HepG2 (cell line): ENCODE results near the gene CNGA3. TPM values are rescaled to one million over a fixed set of nuclear protein-coding genes. Genes with fewer than 3 reads are reported as not detected.

ENCODE experiments used
- ATAC-seq: fragments of 200-7000 bp; cut with Tn5 transposase; 3 replicates; pipeline ENCODE4 v1.9.1; 2020; ENCODE audit warnings: mild to moderate bottlenecking, moderate library complexity
- BruUV-seq: library from RNA; stranded (reverse); fragments of 400-500 nt; replicated peaks from 2 replicates; lab custom pipeline; 2021; lab: Mats Ljungman, UMichigan
- CTCF ChIA-PET: fragments of 300-600 bp; formaldehyde crosslinking; extraction: SDS; loops from one replicate; lab custom pipeline; 2021; ENCODE audit warnings: low total read pairs, inconsistent platforms, low intra/inter-chr PET ratio; lab: Yijun Ruan, JAX
- POLR2A ChIA-PET: fragments of 350-600 bp; sonication (Branson Sonifier 250); formaldehyde crosslinking; loops from one replicate; lab custom pipeline; 2020; ENCODE audit warnings: antibody characterized with exemption, inconsistent platforms; lab: Yijun Ruan, JAX
- DNase-seq: peaks from one replicate; pipeline ENCODE4 v3.0.0-alpha.2; 2015; ENCODE audit warnings: low spot score
- FAIRE-seq: peaks from 3 replicates; lab custom pipeline; 2011; peaks lifted over from hg19 to GRCh38; lab: Jason Lieb, UNC
- H2AFZ ChIP-seq: one replicate; pipeline ENCODE4 v1.6.1; 2011; ENCODE audit warnings: low read length, inconsistent platforms
- H3K27ac ChIP-seq: fragments of 300-600 bp; 3 replicates; pipeline ENCODE4 v1.8.0; 2011; ENCODE audit warnings: mixed run types, mild to moderate bottlenecking, mixed read lengths, low read length, inconsistent platforms; ENCODE audit not compliant: insufficient read depth; ENCODE audit errors: extremely low read length
- H3K27me3 ChIP-seq, 2 experiments: fragments of 200-600 bp in 1 of 2; 2 replicates in 1 of 2; 3 replicates in 1 of 2; pipeline versions ENCODE4 v1.6.0 to v1.8.0; 2011; ENCODE audit warnings: low read length in 2 of 2, mild to moderate bottlenecking in 2 of 2, moderate library complexity in 2 of 2, inconsistent platforms in 1 of 2; ENCODE audit not compliant: insufficient read depth in 2 of 2, control insufficient read depth in 1 of 2
- H3K36me3 ChIP-seq, 2 experiments: fragments of 200-600 bp in 1 of 2; replicated peaks in 1 of 2; 2 replicates in 1 of 2; 3 replicates in 1 of 2; pipeline versions ENCODE4 v1.5.1 to v1.8.0; 2011; ENCODE audit warnings: low read length in 2 of 2, inconsistent platforms in 1 of 2; ENCODE audit not compliant: insufficient read depth in 2 of 2, control insufficient read depth in 1 of 2
- H3K4me1 ChIP-seq: 2 replicates; pipeline ENCODE4 v1.5.1; 2012; ENCODE audit warnings: low read length, inconsistent platforms; ENCODE audit not compliant: insufficient read depth
- H3K4me2 ChIP-seq: 2 replicates; pipeline ENCODE4 v1.6.0; 2011; ENCODE audit warnings: low read depth, low read length, inconsistent platforms
- H3K4me3 ChIP-seq, 3 experiments: fragments of 200-600 bp in 1 of 3; sonication (generic), shearing (Covaris generic) in 1 of 3; replicated peaks in 1 of 3; 2 replicates each; pipeline ENCODE4 v1.5.1; 2011 to 2016; ENCODE audit warnings: low read length in 3 of 3, inconsistent platforms in 2 of 3, low read depth in 2 of 3, mild to moderate bottlenecking in 2 of 3, control low read depth in 1 of 3, mixed read lengths in 1 of 3; ENCODE audit not compliant: insufficient read depth in 1 of 3
- H3K79me2 ChIP-seq: one replicate; pipeline ENCODE4 v1.6.1; 2011; ENCODE audit warnings: low read length, inconsistent platforms; ENCODE audit not compliant: insufficient read depth
- H3K9ac ChIP-seq: 2 replicates; pipeline ENCODE4 v1.6.0; 2011; ENCODE audit warnings: mild to moderate bottlenecking, low read depth, low read length, inconsistent platforms; ENCODE audit not compliant: insufficient read depth
- H3K9me3 ChIP-seq: 2 replicates; pipeline ENCODE4 v1.5.1; 2012; ENCODE audit warnings: mild to moderate bottlenecking, low read length
- H4K20me1 ChIP-seq: 2 replicates; pipeline ENCODE4 v1.6.0; 2011; ENCODE audit warnings: inconsistent platforms, mild to moderate bottlenecking, low read length, moderate library complexity; ENCODE audit not compliant: insufficient read depth
- HOXA9 ChIP-seq: sonication (generic); formaldehyde crosslinking; IDR thresholded peaks from 2 replicates; pipeline ENCODE4 v1.8.1; 2022; ENCODE audit warnings: missing genetic modification reagents, mild to moderate bottlenecking, moderate library complexity, borderline replicate concordance
- JDP2 ChIP-seq: sonication (generic); formaldehyde crosslinking; IDR thresholded peaks from 2 replicates; pipeline ENCODE4 v1.8.1; 2022; ENCODE audit warnings: missing genetic modification reagents, borderline replicate concordance
- MED13 ChIP-seq: sonication (generic); formaldehyde crosslinking; IDR thresholded peaks from 2 replicates; pipeline ENCODE4 v1.5.0; 2020; ENCODE audit warnings: missing genetic modification reagents
- RBM39 ChIP-seq: fragments of 200-400 bp; formaldehyde crosslinking; IDR thresholded peaks from one replicate; pipeline ENCODE4 v1.6.1; 2018; ENCODE audit warnings: antibody characterized with exemption, mild to moderate bottlenecking, low read depth, low read length; ENCODE audit not compliant: poor library complexity, severe bottlenecking
- ZBTB42 ChIP-seq: sonication (generic); formaldehyde crosslinking; IDR thresholded peaks from 2 replicates; pipeline ENCODE4 v1.5.0; 2020; ENCODE audit warnings: mild to moderate bottlenecking, missing genetic modification reagents
- ZNF326 ChIP-seq: sonication (generic); formaldehyde crosslinking; IDR thresholded peaks from 2 replicates; pipeline ENCODE4 v1.4.0; 2020; ENCODE audit warnings: missing genetic modification reagents, borderline replicate concordance
- ZNF362 ChIP-seq: sonication (generic); formaldehyde crosslinking; IDR thresholded peaks from 2 replicates; pipeline ENCODE4 v1.4.0; 2020; ENCODE audit warnings: missing genetic modification reagents, mild to moderate bottlenecking, borderline replicate concordance
- ZNF496 ChIP-seq: sonication (generic); formaldehyde crosslinking; IDR thresholded peaks from 2 replicates; pipeline ENCODE4 v1.8.1; 2023; ENCODE audit warnings: mild to moderate bottlenecking, moderate library complexity, missing genetic modification reagents; ENCODE audit not compliant: insufficient replicate concordance
- WGBS: methylation state at CpG from one replicate; pipeline ENCODE4 v1.1.6; 2017; ENCODE audit warnings: low lambda C conversion rate; 5-methylcytosine and 5-hydroxymethylcytosine counted together
- in situ Hi-C: cut with HindIII; loops from 2 replicates; pipeline ENCODE4 v1.10.0; 2017; ENCODE audit warnings: low pct_unique_long_range_greater_than_20kb; ENCODE audit not compliant: extremely low pct_ligation_motif_present
- intact Hi-C: fragments of 100-400 bp; cut with micrococcal nuclease; formaldehyde crosslinking; loops from one replicate; pipeline ENCODE4 v1.10.0; 2022; ENCODE audit not compliant: unreplicated experiment
- polyA plus RNA-seq, 8 experiments: library from polyadenylated mRNA; depleted of rRNA in 3 of 8; stranded (reverse) in 7 of 8; unstranded in 1 of 8; fragments of >200 nt; fragmentation: Illumina TruSeq in 4 of 8; extraction: Trizol in 4 of 8; gene quantifications; 2 replicates each; pipeline versions ENCODE4 v1.2.1 to v1.2.3, GENCODE V29; 2011 to 2016; ENCODE audit warnings: low read depth in 4 of 8, missing spikeins in 1 of 8, mixed read lengths in 1 of 8; ENCODE audit not compliant: insufficient read depth in 1 of 8
- total RNA-seq, 5 experiments: library from RNA; depleted of rRNA; stranded (reverse); fragments of >200 nt; fragmentation: Illumina TruSeq; extraction: Trizol; gene quantifications; 2 replicates each; pipeline ENCODE4 v1.2.3, GENCODE V29; 2016; ENCODE audit warnings: low read depth in 1 of 5
- TF ChIP-seq, protein P1 (sequence below): sonication (generic); formaldehyde crosslinking; IDR thresholded peaks from 2 replicates; pipeline ENCODE4 v1.4.0; 2020; ENCODE audit warnings: mild to moderate bottlenecking, missing genetic modification reagents

Gene CNGA3
- total and polyA plus RNA-seq, 2 of the 13 experiments (the other 11 are each of a cell fraction or from before 2014, with no cell fraction given), result not detected

- BruUV-seq, result no TSS peak
- Histone ChIP-seq H3K27me3 (peaks cover 0 to 5% of the 10 kb centered on the region in 2 experiments; a peak in 2 of 5 replicates), H3K27ac (no peak overlapping the region), H3K4me1 (no peaks in the 10 kb centered on the region), H2AFZ (no peak overlapping the region), H3K79me2 (no peaks in the 10 kb centered on the region), H3K9ac (no peak overlapping the region), H3K4me2 (no peak overlapping the region), H4K20me1 (no peaks in the 10 kb centered on the region), H3K4me3 (no peak overlapping the region), H3K36me3 (no peaks in the 10 kb centered on the region), H3K9me3 (no peaks in the 10 kb centered on the region)
- no peak for ATAC-seq
- ChIA-PET POLR2A (no interaction called here), CTCF (no interaction called here)
- no peak for DNase-seq
- no peak for FAIRE-seq
- in situ Hi-C loops, result no loop called here
- no peak for TF ChIP-seq ZNF362
- no peak for TF ChIP-seq ZBTB42 (CRISPR knock-in tag)
- no peak for TF ChIP-seq MED13 (CRISPR knock-in tag)
- no peak for TF ChIP-seq HOXA9 (CRISPR knock-in tag)
- TF ChIP-seq RBM39, result no peak
- TF ChIP-seq ZNF496 (CRISPR knock-in tag), result no peak
- no peak for TF ChIP-seq JDP2 (CRISPR knock-in tag)
- intact Hi-C loops, result no loop called here
- WGBS, result 0% methylated on average over 1 of the region's 1 CpG
Measured at GRCh38 chr2:98359986-98360385, 13.7 kb downstream of the CNGA3 start.

DNA sequence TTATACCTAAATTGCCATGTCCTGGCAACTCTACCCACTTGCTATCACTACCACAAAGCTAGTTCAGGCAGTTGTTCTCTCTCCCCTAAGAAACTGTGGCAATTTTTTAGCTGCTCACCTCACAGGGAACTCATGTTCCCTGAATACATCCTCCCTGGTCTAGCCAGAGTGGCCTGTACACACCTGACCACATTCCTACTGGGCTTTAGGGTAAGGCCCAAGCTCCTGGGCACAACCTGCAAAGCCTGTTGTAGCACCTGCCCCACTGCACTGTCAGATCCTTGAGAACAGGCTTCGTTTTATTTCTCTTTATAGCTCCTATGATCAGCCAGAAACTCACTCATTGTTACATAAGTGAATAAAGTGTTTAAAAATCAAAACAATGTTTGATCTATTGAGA, 21.5 kb downstream of the CNGA3 start:
- 0% methylated on average over 1 of the region's 1 CpG for WGBS
- ATAC-seq, result no peak
- Histone ChIP-seq H2AFZ (no peak overlapping the region), H3K9ac (no peak overlapping the region), H3K4me2 (no peak overlapping the region), H3K79me2 (no peaks in the 10 kb centered on the region), H3K27me3 (peaks cover 0 to 3% of the 10 kb centered on the region in 2 experiments; a peak in 2 of 5 replicates), H3K4me1 (no peaks in the 10 kb centered on the region), H3K27ac (no peak overlapping the region), H3K9me3 (peaks cover 16% of the 10 kb centered on the region), H3K36me3 (no peaks in the 10 kb centered on the region), H3K4me3 (no peak overlapping the region), H4K20me1 (no peaks in the 10 kb centered on the region)
- in situ Hi-C loops, result no loop called here
- intact Hi-C loops, result no loop called here
- CTCF ChIA-PET, result no interaction called here
- DNase-seq, result no peak
- FAIRE-seq, result no peak
- no TSS peak for BruUV-seq
- POLR2A ChIA-PET, result no interaction called here
- no peak for TF ChIP-seq ZNF326 (CRISPR knock-in tag)
- TF ChIP-seq, protein P1, sequence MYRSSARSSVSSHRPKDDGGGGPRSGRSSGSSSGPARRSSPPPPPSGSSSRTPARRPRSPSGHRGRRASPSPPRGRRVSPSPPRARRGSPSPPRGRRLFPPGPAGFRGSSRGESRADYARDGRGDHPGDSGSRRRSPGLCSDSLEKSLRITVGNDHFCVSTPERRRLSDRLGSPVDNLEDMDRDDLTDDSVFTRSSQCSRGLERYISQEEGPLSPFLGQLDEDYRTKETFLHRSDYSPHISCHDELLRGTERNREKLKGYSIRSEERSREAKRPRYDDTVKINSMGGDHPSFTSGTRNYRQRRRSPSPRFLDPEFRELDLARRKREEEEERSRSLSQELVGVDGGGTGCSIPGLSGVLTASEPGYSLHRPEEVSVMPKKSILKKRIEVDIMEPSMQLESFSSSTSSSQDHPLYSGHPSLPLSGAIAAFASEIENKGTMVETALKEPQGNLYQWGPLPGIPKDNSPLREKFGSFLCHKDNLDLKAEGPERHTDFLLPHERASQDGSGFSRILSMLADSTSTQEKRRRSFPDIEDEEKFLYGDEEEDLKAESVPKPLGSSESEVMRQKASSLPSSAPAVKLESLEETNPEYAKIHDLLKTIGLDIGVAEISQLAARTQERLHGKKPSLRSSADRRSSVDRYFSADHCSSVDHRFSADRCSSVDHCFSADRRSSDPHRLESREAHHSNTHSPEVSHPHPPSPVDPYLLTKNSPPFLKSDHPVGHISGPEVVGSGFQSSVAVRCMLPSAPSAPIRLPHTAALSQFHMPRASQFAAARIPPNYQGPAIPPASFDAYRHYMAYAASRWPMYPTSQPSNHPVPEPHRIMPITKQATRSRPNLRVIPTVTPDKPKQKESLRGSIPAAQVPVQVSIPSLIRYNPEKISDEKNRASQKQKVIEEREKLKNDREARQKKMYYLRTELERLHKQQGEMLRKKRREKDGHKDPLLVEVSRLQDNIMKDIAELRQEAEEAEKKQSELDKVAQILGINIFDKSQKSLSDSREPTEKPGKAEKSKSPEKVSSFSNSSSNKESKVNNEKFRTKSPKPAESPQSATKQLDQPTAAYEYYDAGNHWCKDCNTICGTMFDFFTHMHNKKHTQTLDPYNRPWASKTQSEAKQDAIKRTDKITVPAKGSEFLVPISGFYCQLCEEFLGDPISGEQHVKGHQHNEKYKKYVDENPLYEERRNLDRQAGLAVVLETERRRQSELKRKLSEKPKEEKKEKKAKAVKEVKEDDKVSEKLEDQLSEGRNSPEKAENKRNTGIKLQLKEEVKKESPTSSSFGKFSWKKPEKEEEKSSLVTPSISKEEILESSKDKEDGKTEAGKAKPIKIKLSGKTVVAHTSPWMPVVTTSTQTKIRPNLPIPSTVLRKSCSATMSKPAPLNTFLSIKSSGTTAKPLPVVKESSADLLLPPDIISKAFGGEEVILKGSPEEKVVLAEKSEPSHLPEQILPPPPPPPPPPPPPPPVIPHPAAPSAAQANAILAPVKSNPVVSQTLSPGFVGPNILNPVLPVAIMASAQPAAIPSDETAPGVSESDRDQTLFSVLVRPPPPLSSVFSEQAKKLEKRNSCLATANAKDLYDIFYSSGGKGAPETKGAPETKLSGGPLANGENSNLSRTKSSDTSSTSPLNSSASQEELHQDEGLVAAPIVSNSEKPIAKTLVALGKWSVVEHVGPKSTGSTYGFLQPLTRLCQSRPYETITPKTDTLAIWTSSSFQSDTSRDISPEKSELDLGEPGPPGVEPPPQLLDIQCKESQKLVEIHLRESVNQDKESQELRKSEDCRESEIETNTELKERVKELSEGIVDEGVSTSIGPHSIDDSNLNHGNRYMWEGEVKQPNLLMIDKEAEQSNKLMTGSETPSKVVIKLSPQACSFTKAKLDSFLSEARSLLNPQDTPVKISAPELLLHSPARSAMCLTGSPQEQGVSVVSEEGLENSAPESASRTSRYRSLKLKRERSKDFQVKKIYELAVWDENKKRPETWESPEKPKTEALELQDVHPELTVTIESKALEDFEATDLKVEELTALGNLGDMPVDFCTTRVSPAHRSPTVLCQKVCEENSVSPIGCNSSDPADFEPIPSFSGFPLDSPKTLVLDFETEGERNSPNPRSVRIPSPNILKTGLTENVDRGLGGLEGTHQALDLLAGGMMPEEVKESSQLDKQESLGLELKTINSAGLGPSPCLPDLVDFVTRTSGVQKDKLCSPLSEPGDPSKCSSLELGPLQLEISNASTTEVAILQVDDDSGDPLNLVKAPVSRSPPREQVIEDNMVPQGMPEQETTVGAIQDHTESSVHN (CRISPR knock-in tag), result no peak
